D721Med (cell line): Measurements from ENCODE around the gene GTF3C4.

Experiments
- DNase-seq: peaks from one replicate; pipeline ENCODE4 v3.0.0; 2011; ENCODE audit warnings: low spot score; ENCODE audit not compliant: insufficient read length
- FAIRE-seq: peaks from 2 replicates; lab custom pipeline; 2011; peaks lifted over from hg19 to GRCh38; lab: Jason Lieb, UNC
- CTCF ChIP-seq: IDR thresholded peaks from 2 replicates; pipeline ENCODE4 v1.5.1; 2012; ENCODE audit warnings: mild to moderate bottlenecking, control low read depth; ENCODE audit not compliant: insufficient read depth; ENCODE audit errors: missing control alignments

Gene GTF3C4

GRCh38 chr9:132630116-132630515 lies 40.1 kb upstream of the GTF3C4 start:
- no peak for FAIRE-seq

GRCh38 chr9:132630811-132631210 lies 39.5 kb upstream of the GTF3C4 start:
- no peak for TF ChIP-seq CTCF
- DNase-seq (no peak), FAIRE-seq (no peak)

More at GRCh38 chr9:132630116-132630515, 40.1 kb upstream of the GTF3C4 start:
- no peak for DNase-seq
- TF ChIP-seq CTCF: no peak

- TF ChIP-seq CTCF: no peak
- DNase-seq (no peak), FAIRE-seq (no peak)
Measured at GRCh38 chr9:132631280-132631679, 39.0 kb upstream of the GTF3C4 start.

GRCh38 chr9:132631685-132632084 lies 38.6 kb upstream of the GTF3C4 start:
- TF ChIP-seq CTCF: no peak
- FAIRE-seq (no peak), DNase-seq (no peak)

GRCh38 chr9:132632413-132633129 lies 37.7 kb upstream of the GTF3C4 start:
- DNase-seq (no peak), FAIRE-seq (no peak)
- no peak for TF ChIP-seq CTCF

GRCh38 chr9:132634327-132634726 lies 35.9 kb upstream of the GTF3C4 start:
- no peak for TF ChIP-seq CTCF
- DNase-seq: no peak
- no peak for FAIRE-seq

GRCh38 chr9:132637351-132637750 lies 32.9 kb upstream of the GTF3C4 start:
- FAIRE-seq: no peak
- no peak for DNase-seq
- TF ChIP-seq CTCF: no peak
